Measurements from ENCODE around the gene PLET1.

The PLET1 gene

DNA sequence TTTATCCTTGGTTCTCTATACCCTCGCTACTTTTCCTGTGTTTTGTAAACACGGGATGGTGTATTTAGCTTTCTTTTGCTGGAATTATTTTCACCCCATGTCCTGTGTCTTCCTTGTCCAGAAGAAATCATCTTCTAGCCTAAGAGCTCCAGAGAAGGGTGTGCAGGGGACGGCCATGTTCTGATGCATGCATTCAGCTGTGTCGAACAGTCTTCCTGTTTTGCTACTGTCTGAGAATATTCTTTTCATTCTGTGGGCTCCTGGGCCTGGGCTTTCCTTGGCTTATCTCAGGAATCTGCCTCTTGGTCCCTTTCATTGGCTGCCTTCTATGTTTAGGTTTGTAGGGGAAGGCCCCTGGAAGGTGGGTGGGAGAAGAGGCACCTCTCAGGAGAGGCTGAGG is 10.6 kb upstream of the PLET1 start:
- TF ChIP-seq CTCF (IDR thresholded peaks at IDR 0.05), result no peak

DNA sequence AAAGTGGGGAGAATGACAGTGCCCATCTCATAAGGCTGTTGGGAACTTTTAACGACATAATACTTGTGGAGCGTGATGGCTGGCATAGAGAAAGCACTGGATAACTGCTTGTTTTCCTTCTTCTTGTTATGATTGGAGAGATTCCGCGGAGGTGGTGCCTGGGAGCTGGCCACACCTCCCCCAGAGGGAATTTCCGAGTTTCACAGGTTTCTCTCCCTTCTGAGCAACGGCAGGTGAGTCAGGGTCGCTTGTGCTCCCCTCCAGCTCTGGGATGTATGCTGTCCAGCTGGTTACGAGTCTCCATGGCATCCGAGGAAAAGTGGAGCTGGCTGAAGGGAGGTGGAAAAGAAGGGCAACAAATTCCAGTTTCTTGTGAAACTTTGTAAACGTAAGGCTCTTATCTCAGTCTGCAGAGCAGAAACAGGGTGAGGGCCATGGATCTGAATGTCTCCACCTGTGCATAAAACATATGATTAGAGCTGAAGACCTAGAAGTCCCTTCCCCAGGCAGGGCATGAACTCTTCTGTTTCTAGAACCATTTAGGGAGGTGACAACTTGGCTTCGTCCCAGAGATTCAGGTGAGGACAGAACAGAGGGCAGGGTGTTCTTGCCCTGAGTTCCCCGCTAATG is 10.0 kb upstream of the PLET1 start:
- TF ChIP-seq CTCF (IDR thresholded peaks at IDR 0.05), result no peak

DNA sequence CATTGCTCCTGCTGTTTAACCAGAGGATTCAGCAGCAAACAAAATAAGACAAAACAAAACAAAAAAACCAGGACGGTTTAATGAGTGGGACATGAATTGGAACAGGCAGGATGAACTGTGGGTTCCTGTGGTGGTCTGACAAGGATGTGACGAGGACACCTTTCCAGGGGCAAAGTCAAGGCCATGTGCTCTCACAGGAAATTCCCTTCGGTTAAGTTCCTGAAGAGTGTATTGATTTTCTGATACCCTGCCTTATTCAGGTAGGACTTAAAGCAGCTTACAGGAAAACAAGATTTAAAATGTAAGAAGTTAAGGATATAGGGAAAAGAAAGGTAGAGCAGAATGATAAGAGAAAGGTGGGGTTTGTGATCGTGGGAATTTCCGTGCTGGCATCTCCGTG is 8.5 kb upstream of the PLET1 start:
- no peak for TF ChIP-seq CTCF (IDR thresholded peaks at IDR 0.05)

DNA sequence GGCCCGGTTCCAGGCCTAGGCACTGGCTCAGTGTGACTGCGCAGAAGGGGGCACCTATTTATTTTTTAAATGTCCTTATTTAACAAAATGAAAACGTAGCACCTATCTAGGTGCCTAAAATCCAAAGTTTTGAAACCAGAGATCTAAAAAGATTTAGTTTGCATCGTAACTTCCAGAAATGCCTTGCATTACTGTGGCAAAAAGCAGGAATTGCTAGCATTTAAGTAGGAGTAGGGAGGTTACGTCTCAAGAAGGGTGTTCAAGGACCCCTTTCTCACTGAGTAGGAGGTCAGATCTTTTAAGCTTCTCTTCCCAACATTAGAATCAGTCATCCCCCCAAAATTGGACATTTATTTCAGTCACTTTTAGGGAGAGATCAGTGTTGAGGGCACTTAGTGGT is 7.7 kb upstream of the PLET1 start:
- TF ChIP-seq CTCF (IDR thresholded peaks at IDR 0.05), result no peak

DNA sequence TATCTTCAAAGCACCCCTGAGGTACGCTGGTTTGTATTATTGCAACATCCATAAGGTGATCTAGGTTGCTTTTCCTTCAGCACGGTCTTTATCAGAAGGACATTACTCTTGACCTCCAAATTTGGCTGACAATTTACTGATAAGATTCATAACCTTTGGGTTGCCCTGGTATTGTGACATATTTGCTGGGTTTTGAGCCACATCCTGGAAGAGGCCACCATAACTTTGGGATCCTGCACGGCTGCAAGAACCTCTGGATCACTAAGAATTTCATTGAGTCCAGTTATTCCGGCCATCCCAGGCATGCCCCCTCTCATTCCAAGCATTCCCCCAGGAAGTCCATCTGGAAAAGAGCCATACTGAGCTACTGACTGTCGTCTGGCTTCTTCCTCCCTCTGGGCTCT is 6.5 kb upstream of the PLET1 start:
- TF ChIP-seq CTCF (IDR thresholded peaks at IDR 0.05), result no peak

GRCh38 chr11:112266410-112266778 is 5.7 kb upstream of the PLET1 start:
- TF ChIP-seq CTCF (IDR thresholded peaks at IDR 0.05), result no peak

DNA sequence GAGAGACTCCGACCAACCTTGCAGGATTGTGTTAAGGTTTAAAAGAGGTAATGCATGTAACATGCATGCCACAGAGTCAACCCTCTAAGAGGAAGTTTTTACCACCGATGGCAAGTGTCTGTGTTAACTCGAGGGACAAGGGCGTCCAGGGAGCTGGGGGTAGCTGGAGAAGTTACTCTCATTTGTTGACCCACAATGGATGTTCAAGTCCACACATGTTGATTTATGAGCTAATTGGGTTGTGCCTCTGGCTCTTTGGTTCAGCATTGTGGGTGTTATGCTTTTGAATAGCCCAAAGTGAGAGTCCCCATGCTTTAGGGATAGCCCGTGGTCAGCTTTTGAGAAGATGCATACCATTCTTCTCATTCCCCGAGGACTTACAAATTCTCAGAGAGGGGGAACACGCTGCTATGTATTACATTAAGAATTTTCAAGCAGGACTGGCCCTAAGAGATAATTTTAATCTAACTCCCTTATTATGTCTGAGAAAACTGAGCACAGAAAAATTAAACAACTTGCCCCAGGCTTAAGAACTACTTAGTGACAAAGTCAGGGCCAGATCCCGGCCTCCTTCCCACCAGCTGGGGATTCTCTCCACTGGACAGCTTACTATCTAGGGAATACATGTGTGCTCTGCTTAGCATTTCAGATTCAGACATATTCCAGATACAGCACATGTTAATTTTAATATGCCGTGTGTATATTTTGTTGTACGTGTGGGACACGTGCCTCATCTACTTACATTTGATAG is 5.2 kb upstream of the PLET1 start:
- no peak for TF ChIP-seq CTCF (IDR thresholded peaks at IDR 0.05)

Data from LNCAP (cell line).